A549 (cell line): ENCODE measurements around the gene KRT36.

ENCODE experiments used
- HDAC2 ChIP-seq: fragments of 200-600 bp; sonication (generic); IDR thresholded peaks from 2 replicates; pipeline ENCODE4 v1.6.1; 2016
- NR3C1 ChIP-seq: fragments of >200 bp; sonication (Bioruptor Twin); formaldehyde crosslinking; IDR thresholded peaks from 3 replicates; pipeline ENCODE4 v1.6.1; 2017
- POLR2A ChIP-seq: IDR thresholded peaks from 2 replicates; pipeline ENCODE4 v1.6.1; 2012; ENCODE audit warnings: mild to moderate bottlenecking, low read length
- RFX5 ChIP-seq: fragments of 450-650 bp; IDR thresholded peaks from 2 replicates; pipeline ENCODE4 v1.7.1; 2014; ENCODE audit warnings: antibody characterized with exemption, mild to moderate bottlenecking, moderate library complexity
- TF ChIP-seq, protein P1 (sequence below): fragments of >200 bp; sonication (Bioruptor Twin); formaldehyde crosslinking; IDR thresholded peaks from 3 replicates; pipeline ENCODE4 v1.5.1; 2016

DNA sequence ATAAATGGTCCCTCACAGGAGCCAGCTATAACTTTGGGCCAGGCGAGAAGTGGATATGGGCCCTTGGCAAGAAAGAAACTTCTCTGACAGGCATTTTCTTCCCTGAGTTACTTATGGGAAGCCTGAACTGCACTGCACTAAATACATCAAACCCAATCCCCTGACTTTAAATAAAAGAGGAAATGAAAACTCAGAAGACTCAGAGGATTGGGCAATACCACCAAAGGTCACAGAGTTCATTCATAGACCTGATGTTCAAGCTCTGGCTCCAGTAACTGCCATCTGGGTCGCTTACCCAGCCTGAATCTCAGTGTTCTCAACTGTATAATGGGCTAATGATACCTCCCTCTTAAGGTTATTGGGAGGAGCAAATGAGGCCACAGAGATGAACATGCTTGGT lies 9.6 kb downstream of the KRT36 start:
- TF ChIP-seq RFX5 (no peak), POLR2A (no peak), NR3C1 (no peak), HDAC2 (no peak)
- TF ChIP-seq, protein P1, sequence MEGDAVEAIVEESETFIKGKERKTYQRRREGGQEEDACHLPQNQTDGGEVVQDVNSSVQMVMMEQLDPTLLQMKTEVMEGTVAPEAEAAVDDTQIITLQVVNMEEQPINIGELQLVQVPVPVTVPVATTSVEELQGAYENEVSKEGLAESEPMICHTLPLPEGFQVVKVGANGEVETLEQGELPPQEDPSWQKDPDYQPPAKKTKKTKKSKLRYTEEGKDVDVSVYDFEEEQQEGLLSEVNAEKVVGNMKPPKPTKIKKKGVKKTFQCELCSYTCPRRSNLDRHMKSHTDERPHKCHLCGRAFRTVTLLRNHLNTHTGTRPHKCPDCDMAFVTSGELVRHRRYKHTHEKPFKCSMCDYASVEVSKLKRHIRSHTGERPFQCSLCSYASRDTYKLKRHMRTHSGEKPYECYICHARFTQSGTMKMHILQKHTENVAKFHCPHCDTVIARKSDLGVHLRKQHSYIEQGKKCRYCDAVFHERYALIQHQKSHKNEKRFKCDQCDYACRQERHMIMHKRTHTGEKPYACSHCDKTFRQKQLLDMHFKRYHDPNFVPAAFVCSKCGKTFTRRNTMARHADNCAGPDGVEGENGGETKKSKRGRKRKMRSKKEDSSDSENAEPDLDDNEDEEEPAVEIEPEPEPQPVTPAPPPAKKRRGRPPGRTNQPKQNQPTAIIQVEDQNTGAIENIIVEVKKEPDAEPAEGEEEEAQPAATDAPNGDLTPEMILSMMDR, result no peak
